Ovary (tissue), 3 donors: ENCODE results near the gene SLMAP.

ENCODE experiments used
- EP300 ChIP-seq: sonication (generic); formaldehyde crosslinking; IDR thresholded peaks from one replicate; pipeline ENCODE4 v1.6.1; 2017; ENCODE audit warnings: antibody characterized with exemption
- TF ChIP-seq, protein P1 (sequence below), 3 donors: fragments of 450-650 bp in 2 of 3; fragments of 200-600 bp in 1 of 3; IDR thresholded peaks; one replicate each; pipeline versions ENCODE4 v1.5.1 to v1.8.0; 2016 to 2022; ENCODE audit warnings: antibody characterized with exemption in 3 of 3, mild to moderate bottlenecking in 1 of 3
- donor health status: DM: no; HTN: no; CAD: no.

- TF ChIP-seq EP300 = no peak
- TF ChIP-seq, protein P1, sequence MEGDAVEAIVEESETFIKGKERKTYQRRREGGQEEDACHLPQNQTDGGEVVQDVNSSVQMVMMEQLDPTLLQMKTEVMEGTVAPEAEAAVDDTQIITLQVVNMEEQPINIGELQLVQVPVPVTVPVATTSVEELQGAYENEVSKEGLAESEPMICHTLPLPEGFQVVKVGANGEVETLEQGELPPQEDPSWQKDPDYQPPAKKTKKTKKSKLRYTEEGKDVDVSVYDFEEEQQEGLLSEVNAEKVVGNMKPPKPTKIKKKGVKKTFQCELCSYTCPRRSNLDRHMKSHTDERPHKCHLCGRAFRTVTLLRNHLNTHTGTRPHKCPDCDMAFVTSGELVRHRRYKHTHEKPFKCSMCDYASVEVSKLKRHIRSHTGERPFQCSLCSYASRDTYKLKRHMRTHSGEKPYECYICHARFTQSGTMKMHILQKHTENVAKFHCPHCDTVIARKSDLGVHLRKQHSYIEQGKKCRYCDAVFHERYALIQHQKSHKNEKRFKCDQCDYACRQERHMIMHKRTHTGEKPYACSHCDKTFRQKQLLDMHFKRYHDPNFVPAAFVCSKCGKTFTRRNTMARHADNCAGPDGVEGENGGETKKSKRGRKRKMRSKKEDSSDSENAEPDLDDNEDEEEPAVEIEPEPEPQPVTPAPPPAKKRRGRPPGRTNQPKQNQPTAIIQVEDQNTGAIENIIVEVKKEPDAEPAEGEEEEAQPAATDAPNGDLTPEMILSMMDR (IDR thresholded peaks at IDR 0.05) = no peak
Measured at GRCh38 chr3:57949785-57950615, 193.9 kb downstream of the SLMAP start.
